Upper lobe of left lung (tissue), 4 donors: Measurements from ENCODE around the gene TMEM247.

Experiments
- CTCF ChIP-seq, 6 experiments: fragments of 450-650 bp in 4 of 6; fragments of 200-600 bp in 2 of 6; sonication (generic) in 2 of 6; IDR thresholded peaks; one replicate each; pipeline ENCODE4 v1.5.1; 2016 to 2019; ENCODE audit warnings: antibody characterized with exemption in 6 of 6
- EP300 ChIP-seq, 4 donors: sonication (generic); formaldehyde crosslinking; IDR thresholded peaks; one replicate each; pipeline ENCODE4 v1.5.1; 2017; ENCODE audit warnings: antibody characterized with exemption in 4 of 4, control low read depth in 2 of 4
- POLR2A ChIP-seq, 4 donors: fragments of 450-650 bp; IDR thresholded peaks; one replicate each; pipeline ENCODE4 v1.5.1; 2016 to 2017; ENCODE audit warnings: antibody characterized with exemption in 4 of 4, mild to moderate bottlenecking in 2 of 4
- POLR2AphosphoS5 ChIP-seq, 2 donors: sonication (generic); formaldehyde crosslinking; IDR thresholded peaks; one replicate each; pipeline ENCODE4 v1.5.1; 2017; ENCODE audit warnings: antibody characterized with exemption in 2 of 2

DNA sequence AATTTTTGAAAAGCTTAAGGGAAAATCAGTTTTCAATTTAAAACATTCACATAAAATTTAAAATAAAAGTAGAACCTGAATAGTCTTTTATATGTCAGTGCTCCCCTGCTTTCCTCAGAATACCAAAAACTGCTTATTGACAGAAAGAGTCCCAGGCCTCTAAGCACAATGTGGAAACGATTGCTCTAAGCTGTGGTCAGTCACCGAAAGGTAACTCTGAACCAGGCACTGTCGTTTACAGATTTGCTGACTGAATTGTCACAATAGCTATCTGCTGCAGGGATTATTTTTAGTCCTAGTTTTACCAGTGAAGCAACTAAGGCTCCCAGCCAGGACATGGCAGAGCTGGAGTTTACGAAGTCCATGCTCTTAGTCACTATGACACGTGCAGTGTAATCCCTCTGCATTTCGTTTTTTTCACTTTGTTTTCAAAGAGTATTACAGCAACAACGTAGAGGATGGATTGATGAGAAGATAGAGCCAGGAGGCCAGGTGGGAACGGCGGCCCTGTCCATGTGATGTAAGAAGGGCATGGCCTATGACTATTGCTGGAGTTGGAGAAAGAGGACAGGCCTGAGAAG, 28.1 kb upstream of the TMEM247 start:
- no peak for TF ChIP-seq EP300 (IDR thresholded peaks at IDR 0.05)
- TF ChIP-seq CTCF (IDR thresholded peaks at IDR 0.05): no peak
- no peak for TF ChIP-seq POLR2AphosphoS5 (IDR thresholded peaks at IDR 0.05)
- TF ChIP-seq POLR2A (IDR thresholded peaks at IDR 0.05): no peak
